Measurements from ENCODE around the gene MSI2. TPM values are rescaled to one million over a fixed set of nuclear protein-coding genes. Genes with fewer than 3 reads are reported as not detected.
A peak's percentile ranks its signal among the peaks of the same experiment; 100 is the strongest.

The MSI2 gene
- total RNA-seq, 2 experiments from 2014 or later = 131 to 164 TPM

- intact Hi-C loops (cut with micrococcal nuclease; ENCODE audit: unreplicated experiment) = loop anchor here (5.0 kb wide), 4 partner anchors 117 to 432 kb away; no protein-coding TSS in a partner anchor
- ChIA-PET POLR2A (no interaction called here), CTCF (ENCODE audit: unreplicated experiment) (no interaction called here)
- Histone ChIP-seq H4K20me1 (ENCODE audit: insufficient read depth, low read length) (no peaks in the 10 kb centered on the region), H3K9me2 (ENCODE audit: insufficient read depth, low read length) (no peaks in the 10 kb centered on the region), H3K4me2 (ENCODE audit: low read length) (no peak overlapping the region), H3K4me1 (ENCODE audit: insufficient read depth, low read length, poor library complexity, severe bottlenecking) (peaks cover 19% of the 10 kb centered on the region), H3K79me2 (ENCODE audit: insufficient read depth, low read depth, low read length) (no peaks in the 10 kb centered on the region), H3K4me3 (ENCODE audit: low read depth, low read length, poor library complexity, severe bottlenecking) (no peak overlapping the region), H2AFZ (ENCODE audit: low read length) (no peak overlapping the region), H3K27ac (ENCODE audit: low read depth, low read length, poor library complexity, severe bottlenecking) (no peak overlapping the region), H3K36me3 (ENCODE audit: insufficient read depth, low read length) (no peaks in the 10 kb centered on the region), H3K9me3 (ENCODE audit: low read length) (no peaks in the 10 kb centered on the region)
- no peak for TF ChIP-seq CTCF (conservative IDR thresholded peaks at IDR 0.05; ENCODE audit: low read length)
- no peak for TF ChIP-seq EZH2phosphoT487 (IDR thresholded peaks at IDR 0.05; ENCODE audit: borderline replicate concordance, low read depth, low read length)
- no TSS peak for BruUV-seq (replicated peaks)
- DNase-seq (ENCODE audit: low spot score) = no peak
Measured at GRCh38 chr17:57240648-57241047, 15.7 kb upstream of the MSI2 start.

DNA sequence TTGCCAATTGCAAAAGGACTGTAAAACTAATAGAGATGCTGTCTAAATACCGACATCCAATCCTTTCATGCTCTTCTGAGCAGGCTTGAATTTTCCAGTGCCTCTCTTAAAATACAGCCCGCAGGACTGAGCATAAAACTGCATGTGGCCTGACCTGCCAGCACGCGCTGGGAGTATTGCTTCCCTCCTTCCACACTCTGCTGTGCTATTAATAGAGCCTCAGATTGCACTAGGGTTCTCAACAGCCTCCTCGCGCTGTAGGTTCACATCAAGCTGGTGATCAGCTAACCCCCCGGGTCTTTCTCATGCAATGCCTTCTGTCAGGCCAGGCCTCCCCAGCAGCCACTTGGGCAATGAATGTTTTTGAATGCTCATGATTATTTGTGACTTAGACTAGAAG lies 14.2 kb upstream of the MSI2 start:
- Histone ChIP-seq H3K4me1 (ENCODE audit: insufficient read depth, low read length, poor library complexity, severe bottlenecking) (peaks cover 19% of the 10 kb centered on the region), H3K36me3 (ENCODE audit: insufficient read depth, low read length) (no peaks in the 10 kb centered on the region), H3K4me2 (ENCODE audit: low read length) (no peak overlapping the region), H3K9me2 (ENCODE audit: insufficient read depth, low read length) (no peaks in the 10 kb centered on the region), H3K27ac (ENCODE audit: low read depth, low read length, poor library complexity, severe bottlenecking) (no peak overlapping the region), H3K79me2 (ENCODE audit: insufficient read depth, low read depth, low read length) (no peaks in the 10 kb centered on the region), H3K4me3 (ENCODE audit: low read depth, low read length, poor library complexity, severe bottlenecking) (no peak overlapping the region), H2AFZ (ENCODE audit: low read length) (no peak overlapping the region), H3K9me3 (ENCODE audit: low read length) (no peaks in the 10 kb centered on the region), H4K20me1 (ENCODE audit: insufficient read depth, low read length) (no peaks in the 10 kb centered on the region)
- ChIA-PET POLR2A (interaction anchor here (0.6 kb wide), 1 partner anchor 355 kb away, joined by 3 read pairs; no protein-coding TSS in a partner anchor), CTCF (ENCODE audit: unreplicated experiment) (interaction anchor here (1.2 kb wide), 1 partner anchor 160 kb away, joined by 3 read pairs; no protein-coding TSS in a partner anchor)
- intact Hi-C loops (cut with micrococcal nuclease; ENCODE audit: unreplicated experiment) = loop anchor here (2.0 to 5.0 kb wide), 5 partner anchors 115 to 505 kb away; no protein-coding TSS in a partner anchor
- DNase-seq (ENCODE audit: low spot score) = no peak
- BruUV-seq (replicated peaks) = no TSS peak
- TF ChIP-seq EZH2phosphoT487 (IDR thresholded peaks at IDR 0.05; ENCODE audit: borderline replicate concordance, low read depth, low read length) (no peak), CTCF (conservative IDR thresholded peaks at IDR 0.05; ENCODE audit: low read length) (no peak)

DNA sequence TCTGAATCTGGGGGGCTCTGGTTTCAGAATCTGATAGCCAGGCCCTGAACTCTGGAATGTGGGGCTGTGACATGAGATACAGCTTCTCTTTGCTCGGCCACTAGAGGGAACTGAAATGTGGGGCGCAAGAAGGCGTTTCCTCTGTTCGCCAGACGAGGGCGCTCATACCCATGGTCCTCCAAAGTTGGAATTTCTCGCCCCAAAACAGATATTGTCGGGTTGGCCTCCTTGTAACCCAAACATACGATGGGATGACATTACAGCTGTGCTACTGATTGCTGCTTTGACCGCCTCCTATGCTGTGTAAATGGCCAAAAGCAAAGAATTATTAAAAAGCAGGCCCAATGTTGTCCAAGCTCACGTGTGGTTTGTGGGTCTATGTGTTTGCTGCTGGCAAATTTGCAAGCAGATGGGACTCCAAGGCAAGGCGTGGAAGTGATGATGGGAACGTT lies 13.1 kb upstream of the MSI2 start:
- POLR2A ChIA-PET = interaction anchor here (0.6 to 1.8 kb wide), 3 partner anchors 15 to 311 kb away, joined by 3 to 4 read pairs (median 3); no protein-coding TSS in a partner anchor

More for the DNA sequence above, 13.1 kb upstream of the MSI2 start:
- Histone ChIP-seq H4K20me1 (ENCODE audit: insufficient read depth, low read length) (no peaks in the 10 kb centered on the region), H3K9me2 (ENCODE audit: insufficient read depth, low read length) (no peaks in the 10 kb centered on the region), H3K9me3 (ENCODE audit: low read length) (no peaks in the 10 kb centered on the region), H3K4me1 (ENCODE audit: insufficient read depth, low read length, poor library complexity, severe bottlenecking) (peaks cover 19% of the 10 kb centered on the region), H3K79me2 (ENCODE audit: insufficient read depth, low read depth, low read length) (no peaks in the 10 kb centered on the region), H3K4me2 (ENCODE audit: low read length) (0 out of 2 replicates have a peak overlapping the region, but pooled peaks have one; percentile 21), H2AFZ (ENCODE audit: low read length) (peak overlapping the region; percentile 63), H3K36me3 (ENCODE audit: insufficient read depth, low read length) (no peaks in the 10 kb centered on the region), H3K27ac (ENCODE audit: low read depth, low read length, poor library complexity, severe bottlenecking) (no peak overlapping the region), H3K4me3 (ENCODE audit: low read depth, low read length, poor library complexity, severe bottlenecking) (no peak overlapping the region)
- intact Hi-C loops (cut with micrococcal nuclease; ENCODE audit: unreplicated experiment) = loop anchor here (1.0 to 5.0 kb wide), 8 partner anchors 114 to 504 kb away; no protein-coding TSS in a partner anchor
- CTCF ChIA-PET (ENCODE audit: unreplicated experiment) = interaction anchor here (0.5 to 1.9 kb wide), 8 partner anchors 14 to 504 kb away, joined by 3 to 15 read pairs (median 4); partner anchors contain the start of gene MSI2
- peak; percentile 85 for DNase-seq (ENCODE audit: low spot score)
- BruUV-seq (replicated peaks) = no TSS peak
- TF ChIP-seq CTCF (conservative IDR thresholded peaks at IDR 0.05; ENCODE audit: low read length) = peak; percentile 100
- TF ChIP-seq EZH2phosphoT487 (IDR thresholded peaks at IDR 0.05; ENCODE audit: borderline replicate concordance, low read depth, low read length) = no peak
